ENCODE measurements around the gene DCTPP1. TPM values are rescaled to one million over a fixed set of nuclear protein-coding genes. Genes with fewer than 3 reads are reported as not detected.
A peak's percentile ranks its signal among the peaks of the same experiment; 100 is the strongest.

The DCTPP1 gene
- total and polyA plus RNA-seq, 9 of the 15 experiments (the other 6 are each of a cell fraction or from before 2014, with no cell fraction given): 45.0 to 132 (median 80.6) TPM

DNA sequence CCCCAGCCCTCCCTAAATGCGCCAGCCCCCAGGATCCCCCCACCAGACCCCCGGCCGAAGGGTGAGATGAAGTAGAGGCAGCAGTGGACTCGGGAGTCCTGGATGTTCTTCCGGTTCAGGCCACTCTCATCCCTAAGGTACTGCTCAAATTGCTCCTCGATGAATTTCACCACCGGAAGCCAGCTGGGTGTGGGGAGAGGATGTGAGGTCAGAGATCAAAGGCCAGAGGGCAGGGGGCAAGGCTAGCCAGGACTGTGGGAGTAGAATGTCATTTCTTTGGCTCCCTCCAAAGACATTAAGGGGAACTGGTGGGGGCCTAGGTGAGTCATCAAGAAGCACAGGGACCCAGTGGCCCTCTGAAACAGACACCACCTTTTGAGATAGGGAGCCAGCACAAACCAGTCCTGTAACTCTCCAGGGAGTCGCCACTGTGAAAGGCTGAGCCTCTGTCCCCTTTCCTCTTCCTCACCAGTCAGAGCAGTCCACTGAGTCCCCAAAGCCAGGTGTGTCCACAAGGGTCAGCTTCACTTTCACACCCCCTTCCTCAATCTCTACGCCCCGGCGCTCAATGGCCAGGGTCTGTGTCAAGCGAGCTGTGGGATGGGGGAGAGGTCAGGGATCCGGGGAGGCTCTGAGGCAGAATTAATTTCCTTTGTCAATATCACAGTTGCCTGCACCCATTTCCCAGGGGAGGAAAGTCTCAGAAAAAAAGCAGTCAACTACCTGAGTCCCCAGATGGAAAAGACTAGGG is 48.4 kb downstream of the DCTPP1 start (continued):
- TF ChIP-seq, protein P1, sequence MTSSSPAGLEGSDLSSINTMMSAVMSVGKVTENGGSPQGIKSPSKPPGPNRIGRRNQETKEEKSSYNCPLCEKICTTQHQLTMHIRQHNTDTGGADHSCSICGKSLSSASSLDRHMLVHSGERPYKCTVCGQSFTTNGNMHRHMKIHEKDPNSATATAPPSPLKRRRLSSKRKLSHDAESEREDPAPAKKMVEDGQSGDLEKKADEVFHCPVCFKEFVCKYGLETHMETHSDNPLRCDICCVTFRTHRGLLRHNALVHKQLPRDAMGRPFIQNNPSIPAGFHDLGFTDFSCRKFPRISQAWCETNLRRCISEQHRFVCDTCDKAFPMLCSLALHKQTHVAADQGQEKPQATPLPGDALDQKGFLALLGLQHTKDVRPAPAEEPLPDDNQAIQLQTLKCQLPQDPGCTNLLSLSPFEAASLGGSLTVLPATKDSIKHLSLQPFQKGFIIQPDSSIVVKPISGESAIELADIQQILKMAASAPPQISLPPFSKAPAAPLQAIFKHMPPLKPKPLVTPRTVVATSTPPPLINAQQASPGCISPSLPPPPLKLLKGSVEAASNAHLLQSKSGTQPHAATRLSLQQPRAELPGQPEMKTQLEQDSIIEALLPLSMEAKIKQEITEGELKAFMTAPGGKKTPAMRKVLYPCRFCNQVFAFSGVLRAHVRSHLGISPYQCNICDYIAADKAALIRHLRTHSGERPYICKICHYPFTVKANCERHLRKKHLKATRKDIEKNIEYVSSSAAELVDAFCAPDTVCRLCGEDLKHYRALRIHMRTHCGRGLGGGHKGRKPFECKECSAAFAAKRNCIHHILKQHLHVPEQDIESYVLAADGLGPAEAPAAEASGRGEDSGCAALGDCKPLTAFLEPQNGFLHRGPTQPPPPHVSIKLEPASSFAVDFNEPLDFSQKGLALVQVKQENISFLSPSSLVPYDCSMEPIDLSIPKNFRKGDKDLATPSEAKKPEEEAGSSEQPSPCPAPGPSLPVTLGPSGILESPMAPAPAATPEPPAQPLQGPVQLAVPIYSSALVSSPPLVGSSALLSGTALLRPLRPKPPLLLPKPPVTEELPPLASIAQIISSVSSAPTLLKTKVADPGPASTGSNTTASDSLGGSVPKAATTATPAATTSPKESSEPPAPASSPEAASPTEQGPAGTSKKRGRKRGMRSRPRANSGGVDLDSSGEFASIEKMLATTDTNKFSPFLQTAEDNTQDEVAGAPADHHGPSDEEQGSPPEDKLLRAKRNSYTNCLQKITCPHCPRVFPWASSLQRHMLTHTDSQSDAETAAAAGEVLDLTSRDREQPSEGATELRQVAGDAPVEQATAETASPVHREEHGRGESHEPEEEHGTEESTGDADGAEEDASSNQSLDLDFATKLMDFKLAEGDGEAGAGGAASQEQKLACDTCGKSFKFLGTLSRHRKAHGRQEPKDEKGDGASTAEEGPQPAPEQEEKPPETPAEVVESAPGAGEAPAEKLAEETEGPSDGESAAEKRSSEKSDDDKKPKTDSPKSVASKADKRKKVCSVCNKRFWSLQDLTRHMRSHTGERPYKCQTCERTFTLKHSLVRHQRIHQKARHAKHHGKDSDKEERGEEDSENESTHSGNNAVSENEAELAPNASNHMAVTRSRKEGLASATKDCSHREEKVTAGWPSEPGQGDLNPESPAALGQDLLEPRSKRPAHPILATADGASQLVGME (CRISPR knock-in tag; IDR thresholded peaks at IDR 0.05): no peak
- TF ChIP-seq, protein P2, sequence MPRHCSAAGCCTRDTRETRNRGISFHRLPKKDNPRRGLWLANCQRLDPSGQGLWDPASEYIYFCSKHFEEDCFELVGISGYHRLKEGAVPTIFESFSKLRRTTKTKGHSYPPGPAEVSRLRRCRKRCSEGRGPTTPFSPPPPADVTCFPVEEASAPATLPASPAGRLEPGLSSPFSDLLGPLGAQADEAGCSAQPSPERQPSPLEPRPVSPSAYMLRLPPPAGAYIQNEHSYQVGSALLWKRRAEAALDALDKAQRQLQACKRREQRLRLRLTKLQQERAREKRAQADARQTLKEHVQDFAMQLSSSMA (CRISPR knock-in tag; IDR thresholded peaks at IDR 0.05): no peak
- TF ChIP-seq MEIS2 (IDR thresholded peaks at IDR 0.05; ENCODE audit: partially characterized antibody) (no peak), CREB3 (tag; conservative IDR thresholded peaks at IDR 0.05; ENCODE audit: low read depth) (no peak), MTA2 (IDR thresholded peaks at IDR 0.05; ENCODE audit: low read depth) (peak; percentile 77), BCLAF1 (IDR thresholded peaks at IDR 0.05; ENCODE audit: borderline replicate concordance in 1 of 2, control insufficient read depth in 1 of 2, low read depth in 2 of 2, low read length in 1 of 2) (no peak)

Data from K562 (cell line).